Measurements from ENCODE around the gene ASPSCR1.

The ASPSCR1 gene

GRCh38 chr17:82045936-82046484 is 68.6 kb downstream of the ASPSCR1 start:
- no peak for TF ChIP-seq POLR2AphosphoS5 (IDR thresholded peaks at IDR 0.05; ENCODE audit: low read depth, low read length)
- TF ChIP-seq REST (IDR thresholded peaks at IDR 0.05; ENCODE audit: insufficient read depth in 1 of 2, low read depth in 2 of 2, low read length in 2 of 2) = no peak
- no peak for TF ChIP-seq TAF1 (IDR thresholded peaks at IDR 0.05; ENCODE audit: borderline replicate concordance, insufficient read depth, low read length)
- no peak for TF ChIP-seq FOXP2 (optimal IDR thresholded peaks at IDR 0.05; ENCODE audit: borderline replicate concordance, extremely low read depth, extremely low read length, insufficient read depth)
- TF ChIP-seq SIN3A (IDR thresholded peaks at IDR 0.05; ENCODE audit: borderline replicate concordance, insufficient read depth, low read length) = no peak

DNA sequence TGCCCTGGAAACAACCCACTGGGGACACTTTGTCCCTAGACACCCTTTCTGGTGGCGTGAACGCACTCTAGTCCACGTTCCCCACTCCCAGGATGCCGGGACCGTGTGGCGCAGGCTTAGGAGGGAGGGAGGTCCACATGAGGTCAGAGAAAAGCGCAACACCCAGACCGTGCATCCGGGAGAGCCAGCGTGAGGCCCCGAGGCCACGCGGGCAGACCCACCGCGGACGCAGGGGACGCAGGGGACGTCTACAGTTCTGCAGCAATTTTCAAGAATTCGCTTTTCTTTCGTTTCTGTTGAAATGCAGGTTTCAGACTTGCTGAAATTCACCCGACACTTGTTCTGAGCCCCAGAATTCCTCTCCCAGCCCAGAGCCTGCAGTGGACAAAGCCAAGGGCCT is 69.5 kb downstream of the ASPSCR1 start:
- TF ChIP-seq POLR2AphosphoS5 (IDR thresholded peaks at IDR 0.05; ENCODE audit: low read depth, low read length) = no peak
- no peak for TF ChIP-seq REST (IDR thresholded peaks at IDR 0.05; ENCODE audit: insufficient read depth in 1 of 2, low read depth in 2 of 2, low read length in 2 of 2)
- TF ChIP-seq SIN3A (IDR thresholded peaks at IDR 0.05; ENCODE audit: borderline replicate concordance, insufficient read depth, low read length) = no peak
- TF ChIP-seq FOXP2 (optimal IDR thresholded peaks at IDR 0.05; ENCODE audit: borderline replicate concordance, extremely low read depth, extremely low read length, insufficient read depth) = no peak
- no peak for TF ChIP-seq TAF1 (IDR thresholded peaks at IDR 0.05; ENCODE audit: borderline replicate concordance, insufficient read depth, low read length)

DNA sequence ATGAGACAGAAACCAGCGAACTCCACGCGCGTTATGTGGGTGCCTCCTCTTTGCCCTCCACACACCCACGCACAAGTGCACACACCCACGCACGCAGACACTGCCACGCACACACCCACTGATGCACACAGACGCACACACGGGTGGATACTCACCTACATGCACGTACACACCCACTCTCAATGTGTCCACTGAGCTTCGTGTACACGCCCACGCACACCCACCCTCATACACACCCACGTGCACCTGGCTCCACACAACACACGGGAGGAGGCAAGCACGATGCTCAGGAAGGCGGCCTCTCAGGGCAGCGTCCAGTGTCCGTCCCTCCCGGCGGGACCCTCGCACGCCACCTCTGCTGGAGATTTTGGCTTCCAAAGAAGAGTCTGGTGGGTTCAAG is 70.0 kb downstream of the ASPSCR1 start:
- TF ChIP-seq FOXP2 (optimal IDR thresholded peaks at IDR 0.05; ENCODE audit: borderline replicate concordance, extremely low read depth, extremely low read length, insufficient read depth) = no peak
- TF ChIP-seq TAF1 (IDR thresholded peaks at IDR 0.05; ENCODE audit: borderline replicate concordance, insufficient read depth, low read length) = no peak
- no peak for TF ChIP-seq SIN3A (IDR thresholded peaks at IDR 0.05; ENCODE audit: borderline replicate concordance, insufficient read depth, low read length)
- TF ChIP-seq POLR2AphosphoS5 (IDR thresholded peaks at IDR 0.05; ENCODE audit: low read depth, low read length) = no peak
- no peak for TF ChIP-seq REST (IDR thresholded peaks at IDR 0.05; ENCODE audit: insufficient read depth in 1 of 2, low read depth in 2 of 2, low read length in 2 of 2)

GRCh38 chr17:82047914-82048570 is 70.6 kb downstream of the ASPSCR1 start:
- no peak for TF ChIP-seq POLR2AphosphoS5 (IDR thresholded peaks at IDR 0.05; ENCODE audit: low read depth, low read length)
- TF ChIP-seq TAF1 (IDR thresholded peaks at IDR 0.05; ENCODE audit: borderline replicate concordance, insufficient read depth, low read length) = no peak

GRCh38 chr17:82048571-82048971 is 71.1 kb downstream of the ASPSCR1 start:
- TF ChIP-seq FOXP2 (optimal IDR thresholded peaks at IDR 0.05; ENCODE audit: borderline replicate concordance, extremely low read depth, extremely low read length, insufficient read depth) = no peak
- TF ChIP-seq TAF1 (IDR thresholded peaks at IDR 0.05; ENCODE audit: borderline replicate concordance, insufficient read depth, low read length) = no peak
- TF ChIP-seq REST (IDR thresholded peaks at IDR 0.05; ENCODE audit: insufficient read depth in 1 of 2, low read depth in 2 of 2, low read length in 2 of 2) = no peak
- TF ChIP-seq POLR2AphosphoS5 (IDR thresholded peaks at IDR 0.05; ENCODE audit: low read depth, low read length) = no peak
- TF ChIP-seq SIN3A (IDR thresholded peaks at IDR 0.05; ENCODE audit: borderline replicate concordance, insufficient read depth, low read length) = no peak
